ENCODE data around the gene PRTN3. TPM values are rescaled to one million over a fixed set of nuclear protein-coding genes. Genes with fewer than 3 reads are reported as not detected.

Gene PRTN3
- total and polyA plus RNA-seq, 2 of the 4 experiments (the other 2 are of a cell fraction): not detected

GRCh38 chr19:829129-829758 is 11.6 kb upstream of the PRTN3 start:
- POLR2A ChIA-PET (ENCODE audit: unreplicated experiment): no interaction called here
- dilution Hi-C loops (cut with HindIII; ENCODE audit: low sequenced_read_pairs, unreplicated experiment): no loop called here
- intact Hi-C loops (cut with micrococcal nuclease): no loop called here

More at GRCh38 chr19:829129-829758, 11.6 kb upstream of the PRTN3 start:
- H3K27ac ChIP-seq (ENCODE audit: insufficient read depth, low read length): no peak overlapping the region
- H3K23ac ChIP-seq (ENCODE audit: low read depth, low read length): no peak overlapping the region
- H3K9ac ChIP-seq (ENCODE audit: low read depth, low read length): no peak overlapping the region
- no peak overlapping the region for H3K4me2 ChIP-seq (ENCODE audit: low read depth, low read length)
- no peaks in the 10 kb centered on the region for H4K20me1 ChIP-seq (ENCODE audit: insufficient read depth, low read length)
- H3K4ac ChIP-seq (ENCODE audit: low read depth, low read length): no peak overlapping the region
- no peak overlapping the region for H2BK20ac ChIP-seq (ENCODE audit: low read depth, low read length)
- peak overlapping the region; percentile 43 for H2AFZ ChIP-seq (replicated peaks; ENCODE audit: low read length, poor library complexity)
- no peak overlapping the region for H4K5ac ChIP-seq (ENCODE audit: low read depth, low read length)
- H3K4me1 ChIP-seq (ENCODE audit: control insufficient read depth, insufficient read depth, low read length): no peaks in the 10 kb centered on the region
- H3K9me1 ChIP-seq (ENCODE audit: insufficient read depth, low read length): no peaks in the 10 kb centered on the region
- no peak overlapping the region for H3K56ac ChIP-seq (ENCODE audit: extremely low read depth, insufficient read depth, low read length)
- H3K18ac ChIP-seq (ENCODE audit: low read depth, low read length): no peak overlapping the region
- peak overlapping the region; percentile 15; the same call in 1 of the 2 replicates for H2AK5ac ChIP-seq (ENCODE audit: low read depth, low read length)
- H2BK15ac ChIP-seq (ENCODE audit: low read depth, low read length): no peak overlapping the region
- CTCF ChIA-PET: no interaction called here
- ATAC-seq (ENCODE audit: low read depth) (no peak), DNase-seq (no peak)
- no peak overlapping the region for H3K4me3 ChIP-seq (ENCODE audit: insufficient read depth, low read depth, low read length)
- H2BK5ac ChIP-seq (ENCODE audit: low read depth, low read length, poor library complexity, severe bottlenecking): no peak overlapping the region
- no peak overlapping the region for H4K91ac ChIP-seq (ENCODE audit: insufficient read depth, low read depth, low read length)
- in situ Hi-C loops (cut with MboI; ENCODE audit: low sequenced_read_pairs): no loop called here
- H4K8ac ChIP-seq (ENCODE audit: low read depth in 2 of 2, low read length in 2 of 2): no peak overlapping the region
- no peaks in the 10 kb centered on the region for H3K79me1 ChIP-seq (ENCODE audit: low read depth in 1 of 2, low read length in 2 of 2)
- H2BK120ac ChIP-seq (ENCODE audit: low read depth, low read length): no peak overlapping the region
- no peaks in the 10 kb centered on the region for H3K27me3 ChIP-seq (ENCODE audit: control insufficient read depth, insufficient read depth, low read length)
- H3K14ac ChIP-seq (replicated peaks; ENCODE audit: low read depth, low read length): no peak overlapping the region
- BruUV-seq (replicated peaks): no TSS peak
- no peak overlapping the region for H2AK9ac ChIP-seq (replicated peaks; ENCODE audit: low read depth, low read length, poor library complexity)
- no peaks in the 10 kb centered on the region for H3K36me3 ChIP-seq (ENCODE audit: control insufficient read depth, insufficient read depth, low read length)
- H3K9me3 ChIP-seq (ENCODE audit: control insufficient read depth, insufficient read depth, low read length): no peaks in the 10 kb centered on the region
- 33% methylated on average over 1 of the region's 18 CpGs; no CpG with 5 or more reads in 1 of the 2 experiments for WGBS, 2 experiments (ENCODE audit: extremely low coverage in 2 of 2, insufficient read length in 1 of 2)
- no peak for TF ChIP-seq SMC3 (IDR thresholded peaks at IDR 0.05; ENCODE audit: low read depth, low read length)
- no peak for TF ChIP-seq CEBPB (IDR thresholded peaks at IDR 0.05; ENCODE audit: low read depth, low read length)
- no peak for TF ChIP-seq FOS (IDR thresholded peaks at IDR 0.05; ENCODE audit: low read depth, low read length)
- no peak for TF ChIP-seq CHD1 (IDR thresholded peaks at IDR 0.05; ENCODE audit: low read depth, low read length)
- TF ChIP-seq, protein P1, sequence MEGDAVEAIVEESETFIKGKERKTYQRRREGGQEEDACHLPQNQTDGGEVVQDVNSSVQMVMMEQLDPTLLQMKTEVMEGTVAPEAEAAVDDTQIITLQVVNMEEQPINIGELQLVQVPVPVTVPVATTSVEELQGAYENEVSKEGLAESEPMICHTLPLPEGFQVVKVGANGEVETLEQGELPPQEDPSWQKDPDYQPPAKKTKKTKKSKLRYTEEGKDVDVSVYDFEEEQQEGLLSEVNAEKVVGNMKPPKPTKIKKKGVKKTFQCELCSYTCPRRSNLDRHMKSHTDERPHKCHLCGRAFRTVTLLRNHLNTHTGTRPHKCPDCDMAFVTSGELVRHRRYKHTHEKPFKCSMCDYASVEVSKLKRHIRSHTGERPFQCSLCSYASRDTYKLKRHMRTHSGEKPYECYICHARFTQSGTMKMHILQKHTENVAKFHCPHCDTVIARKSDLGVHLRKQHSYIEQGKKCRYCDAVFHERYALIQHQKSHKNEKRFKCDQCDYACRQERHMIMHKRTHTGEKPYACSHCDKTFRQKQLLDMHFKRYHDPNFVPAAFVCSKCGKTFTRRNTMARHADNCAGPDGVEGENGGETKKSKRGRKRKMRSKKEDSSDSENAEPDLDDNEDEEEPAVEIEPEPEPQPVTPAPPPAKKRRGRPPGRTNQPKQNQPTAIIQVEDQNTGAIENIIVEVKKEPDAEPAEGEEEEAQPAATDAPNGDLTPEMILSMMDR (conservative IDR thresholded peaks at IDR 0.05; ENCODE audit: low read depth, low read length): no peak
- TF ChIP-seq MAFK (IDR thresholded peaks at IDR 0.05; ENCODE audit: low read depth, low read length): no peak
- no peak for TF ChIP-seq MAZ (IDR thresholded peaks at IDR 0.05; ENCODE audit: borderline replicate concordance, low read depth, low read length)
- TF ChIP-seq RFX5 (IDR thresholded peaks at IDR 0.05; ENCODE audit: low read depth, low read length): no peak
- no peak for TF ChIP-seq BHLHE40 (IDR thresholded peaks at IDR 0.05; ENCODE audit: low read depth, low read length)
- TF ChIP-seq RAD21 (IDR thresholded peaks at IDR 0.05; ENCODE audit: low read length): no peak
- TF ChIP-seq, protein P2, sequence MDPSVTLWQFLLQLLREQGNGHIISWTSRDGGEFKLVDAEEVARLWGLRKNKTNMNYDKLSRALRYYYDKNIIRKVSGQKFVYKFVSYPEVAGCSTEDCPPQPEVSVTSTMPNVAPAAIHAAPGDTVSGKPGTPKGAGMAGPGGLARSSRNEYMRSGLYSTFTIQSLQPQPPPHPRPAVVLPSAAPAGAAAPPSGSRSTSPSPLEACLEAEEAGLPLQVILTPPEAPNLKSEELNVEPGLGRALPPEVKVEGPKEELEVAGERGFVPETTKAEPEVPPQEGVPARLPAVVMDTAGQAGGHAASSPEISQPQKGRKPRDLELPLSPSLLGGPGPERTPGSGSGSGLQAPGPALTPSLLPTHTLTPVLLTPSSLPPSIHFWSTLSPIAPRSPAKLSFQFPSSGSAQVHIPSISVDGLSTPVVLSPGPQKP (IDR thresholded peaks at IDR 0.05; ENCODE audit: borderline replicate concordance, low read depth, low read length): no peak
- TF ChIP-seq MXI1 (IDR thresholded peaks at IDR 0.05; ENCODE audit: borderline replicate concordance, low read depth, low read length): no peak
- no peak for TF ChIP-seq POLR2A (IDR thresholded peaks at IDR 0.05; ENCODE audit: low read depth, low read length)
- no peak for TF ChIP-seq NFE2L2 (IDR thresholded peaks at IDR 0.05; ENCODE audit: low read depth, low read length)
